BJ (cell line): Measurements from ENCODE around the gene TFAP2A. TPM values are rescaled to one million over a fixed set of nuclear protein-coding genes. Genes with fewer than 3 reads are reported as not detected.
A peak's percentile ranks its signal among the peaks of the same experiment; 100 is the strongest.

ENCODE experiments used
- CTCF ChIA-PET: fragments of 350-600 bp; formaldehyde crosslinking; extraction: SDS; loops from one replicate; lab custom pipeline; 2021; ENCODE audit warnings: antibody characterized with exemption, inconsistent platforms; lab: Yijun Ruan, JAX
- POLR2A ChIA-PET: fragments of 300-600 bp; sonication (Branson Sonifier 250); formaldehyde crosslinking; extraction: SDS; loops from one replicate; lab custom pipeline; 2021; ENCODE audit warnings: antibody characterized with exemption; lab: Charles Lee
- DNase-seq: peaks from one replicate; pipeline ENCODE4 v3.0.0-alpha.2; 2011; ENCODE audit warnings: low read depth
- H3K27me3 ChIP-seq: 2 replicates; pipeline ENCODE4 v1.6.0; 2011; ENCODE audit warnings: low read length; ENCODE audit not compliant: control insufficient read depth, insufficient read depth
- H3K36me3 ChIP-seq: 2 replicates; pipeline ENCODE4 v1.5.1; 2011; ENCODE audit warnings: low read length; ENCODE audit not compliant: control insufficient read depth, insufficient read depth
- H3K4me3 ChIP-seq: 2 replicates; pipeline ENCODE4 v1.5.1; 2011; ENCODE audit warnings: low read depth, mild to moderate bottlenecking, control low read depth, low read length
- polyA plus RNA-seq: library from polyadenylated mRNA; depleted of rRNA; stranded (reverse); fragments of >200 nt; gene quantifications from 2 replicates; pipeline ENCODE4 v1.2.3, GENCODE V29; 2011
- TF ChIP-seq, protein P1 (sequence below): IDR thresholded peaks from 2 replicates; pipeline ENCODE4 v1.5.1; 2011; ENCODE audit warnings: low read depth, mild to moderate bottlenecking, control low read depth, inconsistent platforms, low read length, moderate library complexity; ENCODE audit not compliant: insufficient read depth

Gene TFAP2A
- polyA plus RNA-seq, 1 experiment: 14.0 TPM

DNA sequence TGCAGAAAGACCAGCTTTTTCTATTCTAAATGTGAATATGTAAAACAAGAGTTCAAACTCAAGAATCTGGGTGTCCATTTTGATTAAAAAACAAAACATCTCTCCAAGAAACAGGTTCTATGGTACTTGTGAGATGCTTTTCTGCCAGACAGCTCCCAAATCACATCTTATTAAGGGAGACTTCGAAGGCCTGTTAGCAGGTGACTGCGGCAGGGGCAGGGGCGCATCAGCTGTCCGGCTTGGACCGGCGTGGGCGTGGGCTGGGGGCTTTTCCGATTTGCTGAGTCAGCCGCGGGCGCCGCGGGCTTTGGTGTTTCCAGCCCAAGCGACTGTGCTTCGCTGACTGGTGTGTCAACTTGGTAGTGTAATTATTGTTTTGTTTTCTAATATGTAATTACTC lies 32.6 kb downstream of the TFAP2A start:
- POLR2A ChIA-PET: no interaction called here
- TF ChIP-seq, protein P1, sequence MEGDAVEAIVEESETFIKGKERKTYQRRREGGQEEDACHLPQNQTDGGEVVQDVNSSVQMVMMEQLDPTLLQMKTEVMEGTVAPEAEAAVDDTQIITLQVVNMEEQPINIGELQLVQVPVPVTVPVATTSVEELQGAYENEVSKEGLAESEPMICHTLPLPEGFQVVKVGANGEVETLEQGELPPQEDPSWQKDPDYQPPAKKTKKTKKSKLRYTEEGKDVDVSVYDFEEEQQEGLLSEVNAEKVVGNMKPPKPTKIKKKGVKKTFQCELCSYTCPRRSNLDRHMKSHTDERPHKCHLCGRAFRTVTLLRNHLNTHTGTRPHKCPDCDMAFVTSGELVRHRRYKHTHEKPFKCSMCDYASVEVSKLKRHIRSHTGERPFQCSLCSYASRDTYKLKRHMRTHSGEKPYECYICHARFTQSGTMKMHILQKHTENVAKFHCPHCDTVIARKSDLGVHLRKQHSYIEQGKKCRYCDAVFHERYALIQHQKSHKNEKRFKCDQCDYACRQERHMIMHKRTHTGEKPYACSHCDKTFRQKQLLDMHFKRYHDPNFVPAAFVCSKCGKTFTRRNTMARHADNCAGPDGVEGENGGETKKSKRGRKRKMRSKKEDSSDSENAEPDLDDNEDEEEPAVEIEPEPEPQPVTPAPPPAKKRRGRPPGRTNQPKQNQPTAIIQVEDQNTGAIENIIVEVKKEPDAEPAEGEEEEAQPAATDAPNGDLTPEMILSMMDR: no peak
- H3K27me3 ChIP-seq: no peaks in the 10 kb centered on the region
- CTCF ChIA-PET: no interaction called here
- DNase-seq: no peak
- H3K4me3 ChIP-seq: no peak overlapping the region
- no peaks in the 10 kb centered on the region for H3K36me3 ChIP-seq

DNA sequence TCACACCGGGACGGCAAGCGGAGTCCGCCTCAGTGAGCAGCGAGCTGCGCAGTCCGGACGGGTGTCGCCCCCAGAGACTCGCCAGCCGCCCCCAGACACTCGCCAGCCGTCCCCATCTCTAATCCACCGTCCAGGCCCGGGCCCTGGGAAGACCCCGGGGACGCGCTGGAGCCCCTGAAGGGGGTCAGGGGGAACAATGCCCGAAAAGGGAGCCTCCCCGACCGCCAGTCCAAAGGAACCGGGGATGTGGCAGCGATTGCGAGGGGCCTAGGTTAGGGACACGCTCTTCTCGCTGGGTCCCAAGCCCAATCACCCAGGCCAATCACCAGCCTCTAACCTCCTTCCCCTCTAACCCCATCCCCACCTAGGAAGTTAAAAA lies 33.1 kb downstream of the TFAP2A start:
- CTCF ChIA-PET: no interaction called here
- no peak overlapping the region for H3K4me3 ChIP-seq
- TF ChIP-seq, protein P1: no peak
- POLR2A ChIA-PET: no interaction called here
- no peaks in the 10 kb centered on the region for H3K27me3 ChIP-seq
- no peaks in the 10 kb centered on the region for H3K36me3 ChIP-seq
- no peak for DNase-seq

DNA sequence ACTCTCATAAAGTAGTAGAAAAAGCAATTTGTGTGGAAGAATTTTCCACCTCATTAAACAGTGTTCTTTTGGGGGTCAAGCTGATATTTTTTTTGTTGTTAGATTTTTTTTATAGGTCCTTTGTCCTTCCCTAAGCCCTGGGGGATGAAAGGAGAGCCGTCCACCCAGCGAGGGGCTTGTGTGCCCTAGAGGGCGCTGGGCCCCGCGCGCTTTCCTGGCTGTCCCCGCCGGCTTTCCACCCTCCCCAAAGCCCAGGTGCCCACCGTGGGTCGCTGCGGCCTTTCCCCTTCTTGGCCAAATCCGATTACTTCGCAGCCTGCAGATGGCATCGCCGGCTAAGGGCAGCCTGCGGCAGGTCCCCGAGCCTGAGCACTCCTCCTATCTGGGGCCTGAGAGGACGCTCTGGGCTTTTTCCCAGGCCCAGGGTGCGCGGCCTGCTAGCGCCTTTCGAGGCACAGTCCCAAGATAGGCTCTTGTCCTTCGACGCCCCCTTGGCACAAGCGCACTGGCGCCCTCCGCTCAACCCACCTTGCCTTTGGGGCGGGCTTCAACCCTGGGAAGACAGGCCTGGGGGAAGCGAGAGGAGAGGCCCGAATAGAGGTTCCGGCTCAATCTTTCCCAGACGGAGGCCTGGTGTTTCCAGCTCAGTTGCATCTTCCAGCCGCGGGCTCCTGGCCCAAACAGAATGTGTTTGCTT lies 33.6 kb downstream of the TFAP2A start:
- TF ChIP-seq, protein P1: peak; percentile 29; the same call in 1 of the 2 replicates
- ChIA-PET POLR2A (no interaction called here), CTCF (no interaction called here)
- DNase-seq: no peak
- no peak overlapping the region for H3K4me3 ChIP-seq
- no peaks in the 10 kb centered on the region for H3K36me3 ChIP-seq
- no peaks in the 10 kb centered on the region for H3K27me3 ChIP-seq

DNA sequence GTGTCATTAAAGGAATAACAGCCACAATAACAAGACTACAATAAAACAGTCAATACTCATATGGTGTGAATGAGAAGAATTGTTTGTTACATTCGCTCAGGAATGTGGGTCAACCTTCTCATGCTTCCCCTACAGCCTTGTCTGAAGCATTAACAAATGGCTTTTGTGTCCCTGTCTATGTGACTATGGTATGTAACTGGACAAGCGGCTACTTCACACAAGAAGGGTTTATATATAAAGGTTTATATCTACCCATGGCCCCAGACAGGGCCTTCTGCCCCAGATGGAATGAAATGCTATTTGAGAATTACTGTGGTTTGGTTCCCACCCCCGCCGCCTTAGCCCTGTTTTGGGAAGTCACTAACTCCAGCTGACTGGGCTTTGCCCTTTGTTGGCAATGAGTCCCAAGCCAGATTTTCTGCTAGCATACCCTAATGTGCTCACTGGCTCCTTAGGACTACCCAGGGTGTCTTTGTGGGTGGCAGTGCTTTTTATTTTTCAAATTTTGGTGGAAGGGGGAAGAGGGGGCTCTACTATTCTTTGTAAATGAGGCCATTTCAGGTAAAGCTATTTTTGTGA lies 39.4 kb downstream of the TFAP2A start:
- H3K27me3 ChIP-seq: no peaks in the 10 kb centered on the region
- no peaks in the 10 kb centered on the region for H3K36me3 ChIP-seq
- DNase-seq: no peak
- TF ChIP-seq, protein P1: no peak
- POLR2A ChIA-PET: no interaction called here
- CTCF ChIA-PET: no interaction called here
- H3K4me3 ChIP-seq: no peak overlapping the region

DNA sequence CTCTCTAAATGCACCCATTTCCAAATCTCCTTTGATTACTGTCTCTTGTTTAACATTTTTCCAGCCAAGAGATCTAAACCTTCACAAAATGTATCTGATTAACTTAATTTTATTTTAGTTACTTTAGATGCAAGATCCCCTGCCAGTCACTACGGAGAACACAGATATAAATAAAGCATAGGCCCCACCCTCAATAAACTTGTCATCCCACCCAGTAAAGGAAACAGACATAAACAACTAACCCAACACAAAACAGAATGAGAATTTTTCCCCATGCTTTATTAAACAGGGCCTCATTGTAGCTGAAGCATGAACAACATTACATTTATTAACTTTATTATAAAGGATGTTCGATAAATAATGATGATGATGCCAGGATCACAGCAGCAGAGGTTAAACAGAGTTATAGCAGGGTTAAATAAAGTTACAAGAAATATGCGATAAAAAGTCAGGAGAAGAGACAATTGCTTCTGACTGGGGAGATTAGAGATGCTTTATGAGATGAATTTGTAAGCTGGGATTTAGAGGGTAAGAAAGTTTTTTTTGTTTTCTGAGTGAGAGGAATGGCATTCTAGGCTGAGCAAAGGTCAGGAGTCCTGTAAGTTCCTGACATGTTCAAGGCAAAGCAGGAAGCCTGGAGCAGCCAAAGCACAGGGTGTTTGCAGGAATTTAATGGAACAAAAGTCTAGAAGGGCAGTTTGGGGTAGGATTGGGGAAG lies 41.1 kb downstream of the TFAP2A start:
- peak; percentile 22 for DNase-seq
- Histone ChIP-seq H3K36me3 (no peaks in the 10 kb centered on the region), H3K4me3 (no peak overlapping the region), H3K27me3 (no peaks in the 10 kb centered on the region)
- ChIA-PET CTCF (no interaction called here), POLR2A (no interaction called here)
- TF ChIP-seq, protein P1: no peak
